NCI-H2107 treated with DMSO at 0.1 percent for 48 hours (cell line): ENCODE measurements around the gene MEN1.
"Not testable (repeated sequence)": the region's sequence is repeated elsewhere in the genome, so short reads cannot be mapped to it uniquely, and the experiment has no call there.

Experiments
- DNase-seq: peaks from one replicate; lab custom pipeline; 2025; ENCODE audit not compliant: unreplicated experiment; lab: John Stamatoyannopoulos, UW

Gene MEN1

DNA sequence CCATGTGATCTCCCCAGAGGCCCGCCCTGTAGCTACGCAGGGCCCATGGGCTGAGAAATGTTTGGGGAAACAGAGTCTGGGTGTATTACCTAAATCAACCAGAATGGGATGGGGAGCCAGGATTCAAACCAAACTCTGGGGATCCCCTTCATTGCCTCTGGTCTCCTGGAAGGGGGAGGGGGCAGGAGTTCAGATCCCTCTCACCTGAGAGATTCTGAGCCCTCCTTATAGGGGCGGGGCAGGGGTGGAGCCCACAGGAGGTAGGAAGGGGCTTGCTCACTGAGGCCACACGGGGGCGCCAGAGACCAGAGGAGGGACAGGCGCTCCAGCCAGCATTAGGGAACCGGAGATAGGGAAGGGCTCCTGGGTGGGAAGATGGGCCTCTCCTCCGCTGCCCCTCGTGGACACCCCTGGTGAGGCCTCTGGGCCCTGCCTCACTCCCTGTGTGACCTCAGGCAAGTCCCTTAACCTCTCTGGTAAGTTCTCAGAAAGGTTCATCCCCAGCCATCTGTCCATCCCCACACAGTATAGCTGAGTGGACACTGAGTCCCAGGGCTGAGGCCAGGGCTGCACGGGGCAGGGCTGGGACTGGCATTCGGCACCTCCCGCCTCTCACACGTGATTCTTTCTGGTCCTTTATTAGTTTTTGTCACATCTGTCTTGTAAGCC lies 36.8 kb upstream of the MEN1 start:
- peak; percentile 57 for DNase-seq

DNA sequence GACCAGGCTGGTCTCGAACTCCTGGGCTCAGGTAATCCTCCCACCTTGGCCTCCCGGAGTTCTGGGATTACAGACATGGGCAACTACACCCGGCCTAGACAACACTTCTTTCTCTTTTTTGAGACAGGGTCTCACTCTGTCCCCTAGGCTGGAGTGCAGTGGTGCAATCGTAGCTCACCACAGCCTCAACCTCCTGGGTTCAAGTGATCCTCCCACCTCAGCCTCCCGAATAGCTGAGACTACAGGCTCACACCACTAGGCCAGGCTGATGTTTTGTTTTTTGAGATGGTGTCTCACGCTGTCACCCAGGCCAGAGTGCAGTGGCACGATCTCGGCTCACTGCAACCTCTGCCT lies 35.4 kb upstream of the MEN1 start:
- not testable (repeated sequence) for DNase-seq

DNA sequence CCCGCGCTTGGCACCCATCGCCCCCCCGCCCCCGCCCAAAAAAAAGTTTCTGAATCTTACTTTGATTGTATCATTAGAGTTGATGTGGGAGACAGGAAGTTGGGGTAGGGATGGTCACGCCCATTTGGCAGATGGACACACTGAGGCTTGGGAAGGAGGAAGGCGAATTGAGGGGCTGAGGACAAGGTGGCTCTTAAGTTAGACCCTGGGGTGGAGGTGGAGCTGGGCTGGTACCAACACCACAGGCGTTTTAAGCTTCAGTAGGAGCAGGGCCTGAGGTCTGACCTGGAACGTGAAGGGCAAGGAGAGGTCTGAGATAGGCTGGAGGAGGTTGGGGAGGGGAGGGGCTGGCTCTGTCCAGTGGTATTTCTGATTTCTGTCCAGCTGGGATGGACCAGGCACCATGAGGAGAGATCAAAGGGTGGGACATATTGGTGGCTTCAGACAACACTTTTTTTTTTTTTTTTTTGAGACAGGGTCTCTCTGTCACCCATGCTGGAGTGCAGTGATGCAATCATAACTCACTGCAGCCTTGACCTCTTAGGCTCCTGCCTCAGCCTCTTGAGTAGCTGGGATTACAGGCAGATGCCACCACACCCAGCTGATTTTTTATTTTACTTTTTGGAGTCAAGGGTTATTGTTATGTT lies 34.9 kb upstream of the MEN1 start:
- no peak for DNase-seq

DNA sequence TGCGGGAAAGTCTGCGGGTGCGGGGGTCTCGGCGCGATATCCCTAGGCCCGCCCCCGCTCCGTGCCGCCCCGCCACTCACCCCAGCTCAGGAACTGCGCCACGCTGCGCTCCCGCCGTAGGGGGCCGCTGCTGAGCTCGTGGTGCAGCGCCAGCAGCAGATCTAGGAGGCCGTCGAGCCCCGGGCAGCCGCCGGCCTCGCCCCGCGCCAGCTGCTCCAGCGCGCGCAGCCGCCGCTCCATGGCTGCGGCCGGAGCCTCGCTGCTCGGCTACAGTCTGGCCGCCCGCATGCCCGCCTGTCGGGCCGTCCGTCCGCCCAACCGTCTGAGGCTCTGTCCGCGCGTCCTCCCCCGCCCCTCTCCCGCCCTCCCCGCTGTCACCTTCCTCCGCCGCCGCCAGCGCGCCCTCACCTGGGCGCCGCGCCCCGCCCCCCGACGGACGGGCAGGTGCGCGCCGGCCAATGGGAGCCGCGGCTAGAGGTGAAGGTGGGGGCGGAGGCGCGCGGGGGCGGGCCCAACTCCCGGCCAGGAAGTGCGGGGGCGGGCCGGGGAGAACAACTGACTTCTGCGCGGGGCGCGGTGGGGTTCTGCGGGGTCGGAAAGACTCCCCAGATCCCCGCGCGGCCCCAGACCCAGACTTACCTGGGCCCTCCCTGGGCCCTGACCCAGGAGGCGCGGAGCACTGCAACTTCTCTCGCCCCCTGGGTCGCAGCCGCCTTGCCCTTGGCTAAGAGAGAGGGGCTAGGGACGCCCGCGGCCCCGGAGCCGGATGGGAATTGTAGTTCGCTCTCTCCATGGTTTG lies 34.2 kb upstream of the MEN1 start, which contains the start of gene CDC42BPG:
CDC42BPG (minus strand) TSS at position 324 of the 799 bp plus-strand sequence; CDS start at position 240, 84 bp downstream.
- DNase-seq = peak; percentile 56

DNA sequence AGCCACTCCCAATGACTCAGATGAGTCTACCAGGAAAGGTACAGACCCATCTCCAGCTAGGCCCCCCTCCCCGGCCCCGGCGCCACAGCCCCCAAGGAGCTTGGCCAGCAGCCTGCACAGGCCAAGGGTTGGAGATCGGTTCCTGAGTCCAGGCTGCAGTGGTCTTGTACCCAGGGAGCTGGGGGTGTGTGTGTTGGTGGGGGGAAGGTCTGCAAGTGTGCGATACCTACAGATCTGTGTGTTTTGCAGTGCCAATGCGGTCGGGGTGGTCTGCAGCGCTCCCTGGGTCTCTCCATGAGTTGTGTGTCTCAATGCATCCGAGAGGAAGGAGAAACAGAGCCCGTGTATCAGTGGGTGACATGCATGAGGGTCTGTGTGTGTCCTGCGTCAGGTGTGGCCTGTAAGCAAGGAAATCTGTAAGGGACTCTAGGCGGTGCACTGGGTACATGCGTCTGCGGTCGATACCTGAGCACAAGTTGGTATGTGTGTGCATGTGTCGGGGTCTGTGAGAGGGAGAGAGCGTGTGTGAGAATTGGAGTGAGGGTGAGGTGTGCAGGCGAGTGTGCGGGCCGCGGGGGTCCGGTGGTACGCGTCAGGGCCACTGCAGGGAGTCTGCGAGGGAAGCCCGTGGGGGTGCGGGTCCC lies 33.5 kb upstream of the MEN1 start:
- no peak for DNase-seq

DNA sequence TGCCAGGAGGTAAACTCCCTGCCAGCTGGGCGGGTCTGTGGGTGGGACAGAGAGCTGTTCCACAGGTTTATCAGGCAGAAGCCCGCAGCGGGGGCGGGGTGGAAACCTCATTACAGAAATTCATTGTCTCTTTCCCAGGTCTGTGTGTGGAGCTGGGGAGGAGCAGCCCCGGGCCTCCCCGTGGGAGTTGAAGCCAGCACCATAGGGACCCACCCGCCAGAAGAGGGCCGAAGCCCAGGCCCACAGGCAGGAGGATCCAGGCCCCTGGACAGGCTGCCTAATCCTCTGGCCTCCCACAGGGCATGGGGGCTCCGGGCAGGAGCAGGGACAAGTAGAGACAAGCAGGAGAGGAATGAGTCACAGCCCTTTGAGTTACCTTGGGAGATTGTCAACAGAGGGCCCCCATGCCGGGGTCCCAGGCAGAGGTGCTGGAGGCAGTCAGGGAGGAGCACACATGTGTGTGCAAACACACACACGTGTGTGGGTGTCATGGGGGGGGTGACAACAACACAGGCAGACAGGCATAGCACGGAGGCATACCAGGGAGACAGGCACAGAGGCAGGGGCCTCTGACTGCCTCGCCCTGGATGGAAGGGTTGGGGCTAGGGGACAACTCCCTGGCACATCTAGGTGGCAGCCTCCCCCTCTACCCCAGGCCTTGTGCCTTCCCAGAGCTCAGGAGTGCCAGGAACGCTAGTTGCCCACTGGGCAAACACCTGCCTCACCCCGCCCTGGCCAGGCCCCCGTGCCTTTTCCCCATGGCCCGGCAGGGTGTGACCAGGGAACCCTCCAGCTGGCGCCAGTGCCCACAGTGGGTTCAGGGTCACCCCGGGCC lies 32.7 kb upstream of the MEN1 start:
- DNase-seq = no peak

DNA sequence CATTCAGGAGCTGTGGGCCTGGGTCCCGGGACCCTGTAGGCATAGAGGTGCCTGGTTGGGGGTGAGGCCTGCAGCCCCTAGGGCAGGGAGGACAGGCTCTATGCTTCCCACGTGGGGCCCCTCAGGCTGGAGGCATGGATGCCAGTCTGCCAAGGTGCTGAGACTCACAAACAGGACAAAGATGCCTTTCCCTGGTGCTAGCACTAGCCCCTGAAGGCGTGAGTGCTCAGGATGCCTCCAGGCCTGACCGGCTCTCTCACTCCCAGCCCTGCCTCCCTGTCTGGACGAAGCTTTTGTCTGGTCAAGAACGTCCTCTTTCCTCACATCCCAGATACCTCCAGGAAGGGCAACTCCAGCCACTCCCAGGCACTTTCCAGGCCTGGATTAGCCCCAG lies 32.0 kb upstream of the MEN1 start:
- DNase-seq = no peak

DNA sequence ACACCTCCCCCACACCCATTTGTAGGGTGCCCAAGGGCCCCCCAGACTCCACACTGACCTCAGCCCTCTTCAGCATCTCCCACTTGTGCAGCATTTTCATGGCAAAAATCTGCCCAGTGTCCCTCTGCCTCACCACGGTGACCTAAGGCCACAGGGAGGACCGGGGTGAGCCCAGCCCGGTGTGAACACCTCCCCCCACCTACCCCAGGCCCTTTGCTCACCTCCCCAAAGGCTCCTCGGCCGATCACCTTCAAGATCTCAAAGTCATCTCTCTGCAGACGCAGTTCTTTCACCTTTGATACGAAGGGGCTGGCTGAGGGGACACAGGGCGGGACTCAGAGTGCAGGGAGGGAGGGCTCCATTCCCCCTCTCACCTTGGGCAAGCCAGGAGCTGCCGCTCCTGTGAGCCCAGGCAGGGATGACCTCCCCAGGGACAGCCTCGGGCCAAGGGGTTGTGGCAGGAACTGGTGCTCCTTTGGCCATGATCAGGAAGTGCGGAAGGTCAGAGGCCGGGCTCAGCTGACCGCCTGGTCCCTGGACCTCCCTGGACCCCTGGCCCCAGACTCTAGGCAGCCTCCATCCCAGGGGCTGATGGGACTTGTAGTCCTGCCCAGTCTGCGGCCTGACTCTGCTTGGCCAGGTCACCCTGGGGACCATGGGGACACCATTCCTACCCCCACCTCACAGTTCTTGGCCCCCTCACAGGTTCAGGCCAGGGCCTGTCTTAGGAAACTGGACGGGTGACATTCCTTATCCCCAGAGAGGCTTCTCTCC lies 31.4 kb upstream of the MEN1 start:
- DNase-seq = no peak

DNA sequence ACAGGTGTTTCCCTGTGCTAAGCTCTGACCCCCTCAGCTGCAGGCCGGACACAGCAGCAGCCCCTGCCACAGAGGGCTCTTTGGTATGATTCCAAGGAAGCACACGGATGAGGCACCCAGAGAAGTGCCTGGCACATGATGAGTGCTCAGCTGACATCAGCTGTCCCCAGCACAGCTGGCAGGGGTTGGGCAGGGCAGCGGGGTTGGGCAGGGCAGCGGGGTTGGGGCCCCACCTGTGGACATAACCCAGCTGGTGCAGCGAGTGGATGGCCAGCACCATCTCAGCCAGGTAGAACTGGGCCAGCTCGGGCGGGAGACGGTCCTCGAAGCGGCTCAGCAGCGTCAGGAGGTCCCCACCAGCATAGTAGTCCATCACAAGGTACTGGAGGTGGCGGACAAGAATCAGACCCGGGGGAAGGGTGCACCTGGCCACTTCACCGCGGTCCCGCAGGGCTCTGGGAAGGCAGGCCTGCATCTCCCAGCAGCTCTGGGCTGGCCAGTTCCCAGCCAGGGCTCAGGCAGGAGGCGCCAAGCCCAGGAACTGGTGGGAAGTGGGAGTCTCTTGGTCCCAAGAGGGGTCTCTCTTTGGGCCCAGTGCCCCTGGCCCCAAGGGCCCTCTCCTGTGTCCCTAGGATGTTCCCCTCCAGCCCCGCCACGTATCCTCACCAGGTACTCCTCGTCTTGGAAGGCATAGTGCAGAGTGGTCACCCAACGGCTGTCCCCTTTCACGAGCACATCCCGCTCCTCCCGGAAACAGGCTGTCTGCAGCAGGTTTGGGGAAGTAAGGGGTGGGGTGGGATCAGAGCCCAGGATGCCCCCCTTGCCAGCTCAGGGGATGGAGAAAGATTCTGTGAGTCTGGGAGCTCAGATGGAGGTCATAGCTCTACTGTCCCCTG lies 29.8 kb upstream of the MEN1 start:
- no peak for DNase-seq

DNA sequence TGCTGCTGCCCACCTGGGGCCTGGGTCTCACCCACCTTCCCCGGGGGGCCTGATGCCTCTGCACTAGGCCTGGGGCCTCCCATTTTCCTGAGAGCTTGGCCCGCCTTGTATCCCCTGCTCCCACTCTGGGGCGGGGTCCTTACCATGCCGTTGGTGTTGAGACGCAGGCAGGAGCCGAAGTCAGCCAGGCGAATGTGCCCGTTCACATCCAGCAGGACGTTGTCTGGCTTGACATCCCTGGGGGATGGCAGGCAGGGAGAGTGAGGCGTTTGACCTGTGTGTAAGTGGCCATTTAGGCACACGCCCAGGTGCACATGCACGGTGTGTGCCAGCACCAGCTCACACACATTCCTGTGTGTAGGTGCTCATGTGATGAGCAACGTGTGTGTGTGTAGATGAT lies 29.0 kb upstream of the MEN1 start:
- no peak for DNase-seq

DNA sequence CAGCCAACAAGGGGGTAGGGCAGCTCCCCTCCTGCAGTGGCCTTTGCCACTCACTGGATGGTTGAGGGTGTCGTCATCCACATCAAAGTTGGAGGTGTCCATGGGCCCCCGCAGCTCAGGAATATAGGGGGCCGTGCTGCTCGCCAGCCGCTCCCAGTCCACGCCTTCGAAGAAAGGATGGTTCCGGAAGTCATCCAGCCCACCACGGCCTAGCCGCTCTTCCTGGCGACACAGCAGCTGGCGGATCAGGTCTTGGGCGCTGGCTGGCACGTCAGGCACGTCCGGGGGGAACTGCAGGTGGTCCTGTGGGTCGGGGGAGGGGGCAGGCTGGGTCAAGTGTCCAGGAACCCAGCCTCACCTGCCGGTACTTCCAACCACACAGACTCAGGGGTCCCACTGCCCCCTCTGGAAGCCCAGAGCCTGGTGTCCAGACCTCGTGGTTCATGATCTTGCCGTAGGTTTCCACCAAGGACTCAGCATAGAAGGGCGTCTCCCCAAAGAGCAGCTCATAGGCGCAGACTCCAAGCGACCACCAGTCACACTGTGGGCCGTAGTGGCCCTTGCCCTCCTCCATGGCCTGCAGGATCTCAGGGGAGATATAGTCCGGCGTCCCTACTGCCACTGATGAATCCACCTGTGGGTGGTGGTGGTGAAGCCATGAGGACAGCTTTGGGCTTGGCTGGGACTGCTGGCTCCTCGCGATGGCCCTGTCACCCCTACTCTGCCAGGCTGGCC lies 28.4 kb upstream of the MEN1 start:
- DNase-seq = no peak

DNA sequence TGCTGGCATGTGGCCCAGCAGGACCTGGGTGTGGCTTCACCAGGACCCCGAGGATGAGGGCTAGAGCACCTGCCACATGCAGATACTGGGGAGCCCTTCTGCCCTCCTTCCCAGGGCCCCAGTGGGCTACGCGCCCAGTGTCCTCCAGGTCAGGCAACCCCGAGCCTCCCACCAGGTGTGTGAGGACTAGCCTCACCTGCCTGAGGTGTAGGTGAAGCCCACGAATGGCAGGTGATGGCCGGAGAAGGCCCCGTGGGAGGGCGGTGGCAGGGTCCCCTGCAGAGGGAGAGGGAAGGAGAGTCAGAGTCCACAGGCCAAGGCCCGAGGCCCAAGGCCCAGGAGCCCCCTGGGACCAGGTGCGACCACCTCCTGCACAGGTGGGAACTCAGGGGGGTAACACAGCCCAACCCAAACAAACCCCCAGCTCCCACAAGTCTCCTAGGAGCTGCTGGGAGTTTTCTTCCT lies 27.6 kb upstream of the MEN1 start:
- DNase-seq = no peak

DNA sequence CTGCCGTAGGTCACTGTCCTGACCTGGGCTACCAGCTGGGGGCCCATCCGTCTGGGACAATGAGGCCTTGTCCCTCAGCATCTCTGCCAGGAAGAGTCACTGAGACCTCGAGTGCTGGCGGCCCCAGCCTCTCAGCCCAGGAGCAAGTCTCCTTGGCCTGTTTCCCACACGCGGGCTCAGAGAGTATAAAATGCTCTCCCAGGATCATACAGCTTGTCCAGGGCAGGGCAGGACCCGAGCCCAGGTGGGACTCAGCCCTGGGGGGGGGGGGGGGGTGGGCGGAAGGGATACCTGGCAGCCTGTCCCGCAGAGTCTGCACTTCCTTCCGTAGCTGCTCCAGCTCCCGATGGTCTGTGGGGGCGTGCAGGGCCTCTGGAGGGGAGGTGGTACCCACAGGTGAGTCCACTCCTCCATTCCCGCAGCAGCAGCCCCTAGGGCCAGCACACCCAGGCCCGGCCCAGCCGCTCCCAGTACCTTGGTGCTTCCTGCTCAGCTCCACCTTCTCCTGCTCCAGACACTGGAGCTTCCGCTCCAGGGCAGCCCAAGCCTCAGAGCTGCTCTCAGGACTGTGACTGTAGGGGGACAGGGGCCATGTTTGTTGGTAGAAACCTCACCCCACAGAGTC lies 26.2 kb upstream of the MEN1 start:
- DNase-seq = no peak

DNA sequence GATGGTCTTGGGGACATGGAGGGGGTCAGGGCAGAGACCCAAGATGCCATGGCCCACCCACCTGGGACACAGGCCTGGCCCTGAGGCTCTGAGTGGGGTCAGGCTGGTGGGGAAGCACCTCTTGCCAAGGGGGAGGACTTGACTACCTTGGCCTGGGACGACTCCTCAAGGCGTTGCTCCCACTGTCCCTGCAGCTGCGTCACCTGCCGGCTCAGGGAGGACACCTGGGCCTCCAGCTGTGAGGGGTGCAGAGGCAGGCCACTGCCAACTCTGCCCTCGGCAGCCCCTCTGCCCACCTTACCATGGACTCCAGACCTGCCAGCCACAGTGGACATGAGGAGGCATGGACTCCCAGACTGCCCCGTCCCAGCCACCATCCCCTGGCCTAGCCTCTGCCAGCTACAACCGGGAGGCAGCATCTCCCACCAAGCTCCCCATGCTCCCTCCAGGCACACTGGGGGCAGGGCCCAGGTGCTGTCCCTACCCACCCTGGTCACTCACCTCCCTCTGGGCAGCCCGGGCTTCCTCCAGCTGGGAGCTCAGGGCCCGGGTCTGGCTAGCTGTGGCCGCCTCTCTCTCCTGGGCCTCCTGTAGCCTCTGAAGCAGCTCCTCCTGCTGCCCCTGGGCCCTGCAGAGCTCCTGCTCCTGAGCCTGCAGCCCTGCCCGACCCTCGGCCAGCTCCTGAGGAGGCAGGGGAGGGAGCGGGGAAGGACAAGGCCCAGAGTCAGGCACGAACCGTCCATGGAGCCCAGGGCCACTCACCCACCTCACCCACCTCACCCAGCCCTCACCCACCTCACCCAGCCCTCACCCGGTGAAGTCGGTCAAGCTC lies 25.5 kb upstream of the MEN1 start:
- no peak for DNase-seq

DNA sequence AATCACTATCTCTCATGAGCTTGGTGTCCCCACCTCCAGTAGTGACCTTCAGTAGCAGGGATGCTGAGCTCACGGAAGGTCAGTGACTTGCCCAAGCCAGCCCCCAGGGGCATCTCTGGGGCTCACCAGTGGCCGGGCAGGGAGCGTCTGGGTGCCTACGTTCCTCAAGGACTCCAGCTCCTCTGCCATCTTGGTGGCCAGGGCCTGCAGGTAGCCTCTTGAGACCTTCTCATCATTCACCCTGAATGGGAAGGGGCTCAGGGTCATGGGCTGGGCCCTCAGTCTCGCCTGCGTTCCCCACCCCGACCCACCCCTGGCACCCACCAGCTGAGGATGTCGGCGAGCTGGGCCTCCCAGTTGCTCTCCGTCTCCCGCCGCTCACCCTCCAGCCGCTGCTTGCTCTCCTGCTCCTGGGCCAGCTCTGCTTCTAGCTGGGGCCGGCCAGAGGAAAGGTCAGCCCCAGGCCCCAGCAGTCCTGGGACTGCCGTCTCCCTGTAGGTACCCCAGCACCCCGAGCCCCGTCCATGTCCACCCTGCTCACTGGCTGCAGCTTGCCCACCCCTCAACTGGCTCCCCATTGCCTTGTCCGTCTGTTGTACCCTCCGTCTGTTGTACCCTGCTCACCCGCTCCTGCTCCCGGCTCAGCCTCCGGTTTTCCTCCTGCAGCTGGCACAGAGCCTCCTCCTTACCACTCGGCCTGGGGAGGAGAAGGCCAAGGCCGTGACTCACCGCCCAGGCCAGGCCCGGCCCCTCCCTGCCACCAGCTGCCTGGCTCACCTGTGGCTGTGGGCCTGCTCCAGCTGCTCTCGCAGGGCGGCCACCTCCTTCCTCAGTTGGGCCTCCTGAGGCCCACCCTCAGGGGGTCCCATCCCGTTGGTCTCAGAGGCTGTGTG lies 24.6 kb upstream of the MEN1 start:
- DNase-seq = no peak
